Measurements from ENCODE around the gene FGFRL1.

DNA sequence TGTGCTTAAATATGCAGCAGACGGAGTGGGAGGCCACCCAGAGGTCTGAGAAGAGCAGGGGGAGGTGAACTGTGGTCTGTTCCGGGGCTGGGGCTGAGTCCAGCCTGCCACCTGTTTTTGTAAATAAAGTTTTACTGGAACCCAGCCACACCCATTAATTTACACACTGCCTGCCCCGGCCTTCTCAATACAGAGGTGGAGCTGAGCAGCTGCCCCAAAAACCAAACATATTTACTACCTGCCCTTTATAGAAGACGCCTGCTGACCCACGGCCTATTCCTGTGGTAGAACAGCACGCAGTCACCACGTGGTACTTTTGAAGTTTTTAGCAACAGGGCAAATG is 45.9 kb downstream of the FGFRL1 start:
- TF ChIP-seq, protein P1, sequence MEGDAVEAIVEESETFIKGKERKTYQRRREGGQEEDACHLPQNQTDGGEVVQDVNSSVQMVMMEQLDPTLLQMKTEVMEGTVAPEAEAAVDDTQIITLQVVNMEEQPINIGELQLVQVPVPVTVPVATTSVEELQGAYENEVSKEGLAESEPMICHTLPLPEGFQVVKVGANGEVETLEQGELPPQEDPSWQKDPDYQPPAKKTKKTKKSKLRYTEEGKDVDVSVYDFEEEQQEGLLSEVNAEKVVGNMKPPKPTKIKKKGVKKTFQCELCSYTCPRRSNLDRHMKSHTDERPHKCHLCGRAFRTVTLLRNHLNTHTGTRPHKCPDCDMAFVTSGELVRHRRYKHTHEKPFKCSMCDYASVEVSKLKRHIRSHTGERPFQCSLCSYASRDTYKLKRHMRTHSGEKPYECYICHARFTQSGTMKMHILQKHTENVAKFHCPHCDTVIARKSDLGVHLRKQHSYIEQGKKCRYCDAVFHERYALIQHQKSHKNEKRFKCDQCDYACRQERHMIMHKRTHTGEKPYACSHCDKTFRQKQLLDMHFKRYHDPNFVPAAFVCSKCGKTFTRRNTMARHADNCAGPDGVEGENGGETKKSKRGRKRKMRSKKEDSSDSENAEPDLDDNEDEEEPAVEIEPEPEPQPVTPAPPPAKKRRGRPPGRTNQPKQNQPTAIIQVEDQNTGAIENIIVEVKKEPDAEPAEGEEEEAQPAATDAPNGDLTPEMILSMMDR (IDR thresholded peaks at IDR 0.05) = no peak
- no peak for TF ChIP-seq POLR2A (IDR thresholded peaks at IDR 0.05)
